GM10248 (cell line): Measurements from ENCODE around the gene TSPAN13.

ENCODE experiments used
- CTCF ChIA-PET: fragments of 300-600 bp; sonication (Branson Sonifier 250); formaldehyde crosslinking; extraction: SDS; loops from one replicate; lab custom pipeline; 2021; ENCODE audit warnings: antibody characterized with exemption; lab: Yijun Ruan, JAX
- POLR2A ChIA-PET: fragments of 350-650 bp; sonication (Branson Sonifier 250); formaldehyde crosslinking; extraction: SDS; loops from one replicate; lab custom pipeline; 2020; ENCODE audit warnings: antibody characterized with exemption; lab: Yijun Ruan, JAX
- DNase-seq: peaks from one replicate; pipeline ENCODE4 v3.0.0; 2012; ENCODE audit errors: extremely low spot score
- CTCF ChIP-seq: IDR thresholded peaks from 2 replicates; pipeline ENCODE4 v1.5.1; 2012; ENCODE audit warnings: mild to moderate bottlenecking, low read depth; ENCODE audit errors: extremely low read depth, missing control alignments, control extremely low read depth

The TSPAN13 gene

GRCh38 chr7:16787127-16787526 is 33.6 kb downstream of the TSPAN13 start:
- POLR2A ChIA-PET = no interaction called here
- no peak for TF ChIP-seq CTCF
- DNase-seq = no peak
- CTCF ChIA-PET = interaction anchor here (1.1 to 1.7 kb wide), 2 partner anchors 13 to 14 kb away, joined by 5 to 7 read pairs; no protein-coding TSS in a partner anchor

- no peak for TF ChIP-seq CTCF
- ChIA-PET POLR2A (no interaction called here), CTCF (no interaction called here)
- DNase-seq = no peak
Measured at GRCh38 chr7:16791071-16791470, 37.5 kb downstream of the TSPAN13 start.

DNA sequence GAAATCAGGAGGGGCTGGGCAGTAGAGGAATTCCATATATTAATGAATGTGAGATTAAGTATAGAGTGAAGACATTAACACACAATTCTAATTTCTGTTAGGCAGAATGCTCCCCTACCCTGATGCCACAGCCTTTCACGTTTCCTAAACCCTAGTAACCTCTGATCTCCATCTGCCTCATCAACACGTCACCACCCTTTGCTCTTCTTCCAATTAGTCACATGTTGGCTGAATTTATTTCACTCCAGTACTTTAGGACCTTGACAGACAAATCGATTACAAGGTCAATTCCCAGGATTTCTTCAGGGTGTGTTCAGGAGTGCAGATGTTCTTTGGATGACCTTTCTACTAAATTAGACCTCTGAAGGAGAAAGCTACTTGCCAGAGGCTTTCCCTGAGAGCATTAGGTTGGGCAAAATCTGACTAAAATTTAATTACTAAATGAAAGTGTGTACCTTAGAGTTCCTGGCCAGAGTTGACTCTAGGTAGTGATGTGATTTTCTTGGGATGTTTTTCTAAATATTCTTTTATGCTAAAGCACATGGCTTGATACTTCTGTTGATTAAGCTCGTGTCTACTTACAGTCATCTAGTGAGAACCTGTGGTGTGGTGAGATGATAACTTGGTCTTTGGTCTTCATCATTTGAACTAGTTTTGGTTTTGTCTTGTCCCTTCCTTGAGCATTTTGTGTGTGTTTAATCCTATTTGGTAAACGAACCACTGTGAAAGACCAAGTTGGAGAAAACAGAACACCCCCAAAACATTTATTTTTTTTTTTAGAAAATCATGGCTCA is 38.5 kb downstream of the TSPAN13 start:
- DNase-seq = no peak
- CTCF ChIA-PET = interaction anchor here (1.4 kb wide), 1 partner anchor 9 kb away, joined by 4 read pairs; no protein-coding TSS in a partner anchor
- POLR2A ChIA-PET = no interaction called here
- no peak for TF ChIP-seq CTCF

- no peak for TF ChIP-seq CTCF
- DNase-seq = no peak
- ChIA-PET POLR2A (no interaction called here), CTCF (no interaction called here)
Measured at GRCh38 chr7:16794986-16795385, 41.4 kb downstream of the TSPAN13 start.

DNA sequence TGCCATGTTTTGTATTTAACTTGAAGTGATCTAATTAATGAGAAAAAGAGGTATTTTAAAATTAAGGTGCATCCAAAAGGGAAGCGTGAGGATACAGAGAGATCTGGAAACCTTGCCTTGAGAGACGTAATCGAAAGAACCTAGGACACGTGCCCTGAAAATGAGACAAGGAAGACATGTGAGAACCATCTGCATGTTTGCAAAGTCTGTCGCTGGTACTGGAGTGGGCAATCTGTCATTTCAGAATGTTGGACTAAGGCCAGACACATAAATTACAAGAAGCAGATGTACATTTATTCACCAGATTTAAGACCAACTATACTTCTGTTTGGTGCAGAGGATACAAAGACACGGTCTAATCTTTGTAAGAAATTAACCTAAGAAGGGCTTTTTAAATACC is 42.1 kb downstream of the TSPAN13 start:
- POLR2A ChIA-PET = no interaction called here
- no peak for DNase-seq
- no peak for TF ChIP-seq CTCF
- CTCF ChIA-PET = no interaction called here

DNA sequence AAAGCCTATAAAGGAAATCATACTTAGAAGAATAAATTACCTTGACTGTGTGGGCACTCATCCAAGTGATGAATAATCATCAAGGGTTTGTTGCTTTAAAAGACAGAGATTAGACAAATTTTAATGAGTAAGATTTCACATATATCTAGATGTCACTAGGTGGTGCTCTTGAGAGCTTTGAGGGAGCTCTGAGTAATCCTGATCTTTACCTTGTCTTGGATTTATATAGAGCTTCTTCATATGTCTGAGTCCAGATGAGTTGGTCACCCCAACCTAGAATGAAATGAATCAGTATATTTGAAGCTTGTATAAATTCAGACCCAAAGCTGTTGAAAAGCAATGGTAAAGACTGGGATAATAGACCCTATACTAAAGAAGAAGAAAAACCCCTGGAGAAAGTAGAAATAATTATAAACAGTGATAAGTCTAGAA is 47.6 kb downstream of the TSPAN13 start:
- peak; percentile 24 for DNase-seq
- CTCF ChIA-PET = interaction anchor here (0.7 to 4.1 kb wide), 17 partner anchors 9 to 845 kb away, joined by 3 to 24 read pairs (median 4); no protein-coding TSS in a partner anchor
- POLR2A ChIA-PET = no interaction called here
- peak; percentile 53 for TF ChIP-seq CTCF
